ENCODE measurements around the gene CHURC1. TPM values are rescaled to one million over a fixed set of nuclear protein-coding genes. Genes with fewer than 3 reads are reported as not detected.

The CHURC1 gene
- total and polyA plus RNA-seq, 2 of the 13 experiments (the other 11 are each of a cell fraction or from before 2014, with no cell fraction given): 41.1 to 74.4 TPM

GRCh38 chr14:64899958-64900357 lies 14.3 kb upstream of the CHURC1 start:
- ChIA-PET CTCF (ENCODE audit: low intra/inter-chr PET ratio, low total read pairs) (no interaction called here), POLR2A (no interaction called here)
- WGBS (ENCODE audit: low lambda C conversion rate): 0% methylated on average over 1 of the region's 1 CpG
- Histone ChIP-seq H3K27ac (ENCODE audit: extremely low read length, insufficient read depth, low read length) (no peak overlapping the region), H3K9ac (ENCODE audit: insufficient read depth, low read depth, low read length) (no peak overlapping the region), H3K4me1 (ENCODE audit: insufficient read depth, low read length) (no peaks in the 10 kb centered on the region), H3K36me3 (replicated peaks in 1 of 2; ENCODE audit: control insufficient read depth in 1 of 2, insufficient read depth in 2 of 2, low read length in 2 of 2) (no peaks in the 10 kb centered on the region), H3K9me3 (ENCODE audit: low read length) (no peaks in the 10 kb centered on the region), H2AFZ (ENCODE audit: low read length) (no peak overlapping the region), H3K4me2 (ENCODE audit: low read depth, low read length) (no peak overlapping the region), H4K20me1 (ENCODE audit: insufficient read depth, low read length) (no peaks in the 10 kb centered on the region), H3K4me3 (replicated peaks in 1 of 3; ENCODE audit: insufficient read depth in 1 of 3, low read depth in 2 of 3, low read length in 3 of 3) (no peak overlapping the region), H3K79me2 (ENCODE audit: insufficient read depth, low read length) (no peaks in the 10 kb centered on the region), H3K27me3 (ENCODE audit: control insufficient read depth in 1 of 2, insufficient read depth in 2 of 2, low read length in 2 of 2) (0 out of 5 replicates have a peak, but pooled peaks cover 0 to 7% of the 10 kb centered on the region in 2 experiments)
- DNase-seq (ENCODE audit: low spot score): no peak
- no peak for ATAC-seq
- no TSS peak for BruUV-seq (replicated peaks)
- FAIRE-seq: no peak
- in situ Hi-C loops (cut with HindIII; ENCODE audit: extremely low pct_ligation_motif_present, low pct_unique_long_range_greater_than_20kb) (loop anchor here (25.0 kb wide), 1 partner anchor 238 kb away; no protein-coding TSS in a partner anchor), intact Hi-C loops (cut with micrococcal nuclease; ENCODE audit: unreplicated experiment) (no loop called here)
- TF ChIP-seq PCBP2 (optimal IDR thresholded peaks at IDR 0.05; ENCODE audit: low read depth, low read length, poor library complexity, severe bottlenecking) (no peak), SNAPC4 (CRISPR knock-in tag; IDR thresholded peaks at IDR 0.05) (no peak)

DNA sequence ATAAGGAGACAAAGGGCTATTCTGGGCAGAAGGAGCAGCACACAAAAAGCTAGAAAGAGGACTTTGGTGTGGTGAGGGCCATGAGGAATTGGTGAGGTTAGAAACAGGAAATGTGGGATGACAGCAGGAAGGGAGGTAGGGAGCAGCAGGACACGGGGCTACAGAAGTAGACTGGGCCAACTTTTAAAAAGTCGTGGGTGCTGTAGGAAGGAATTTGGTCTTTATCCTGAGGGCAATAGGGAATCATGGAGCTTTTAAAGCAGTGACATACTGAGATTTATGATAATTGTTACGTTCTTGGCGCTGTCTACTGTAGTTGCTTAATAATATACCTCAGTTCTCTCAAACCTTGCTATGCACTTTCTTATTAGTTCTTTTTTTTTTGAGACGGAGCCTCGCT lies 8.2 kb upstream of the CHURC1 start:
- Histone ChIP-seq H3K4me2 (ENCODE audit: low read depth, low read length) (no peak overlapping the region), H3K9ac (ENCODE audit: insufficient read depth, low read depth, low read length) (no peak overlapping the region), H3K79me2 (ENCODE audit: insufficient read depth, low read length) (no peaks in the 10 kb centered on the region), H3K9me3 (ENCODE audit: low read length) (no peaks in the 10 kb centered on the region), H4K20me1 (ENCODE audit: insufficient read depth, low read length) (no peaks in the 10 kb centered on the region), H3K4me3 (replicated peaks in 1 of 3; ENCODE audit: insufficient read depth in 1 of 3, low read depth in 2 of 3, low read length in 3 of 3) (no peak overlapping the region), H2AFZ (ENCODE audit: low read length) (no peak overlapping the region), H3K27ac (ENCODE audit: extremely low read length, insufficient read depth, low read length) (no peak overlapping the region), H3K4me1 (ENCODE audit: insufficient read depth, low read length) (0 out of 2 replicates have a peak, but pooled peaks cover 7% of the 10 kb centered on the region), H3K27me3 (ENCODE audit: control insufficient read depth in 1 of 2, insufficient read depth in 2 of 2, low read length in 2 of 2) (0 out of 5 replicates have a peak, but pooled peaks cover 0 to 3% of the 10 kb centered on the region in 2 experiments), H3K36me3 (replicated peaks in 1 of 2; ENCODE audit: control insufficient read depth in 1 of 2, insufficient read depth in 2 of 2, low read length in 2 of 2) (no peaks in the 10 kb centered on the region)
- CTCF ChIA-PET (ENCODE audit: low intra/inter-chr PET ratio, low total read pairs): no interaction called here
- WGBS (ENCODE audit: low lambda C conversion rate): 55% methylated on average over 6 of the region's 6 CpGs
- TF ChIP-seq RCOR2 (CRISPR knock-in tag; IDR thresholded peaks at IDR 0.05) (no peak), ZNF547 (CRISPR knock-in tag; IDR thresholded peaks at IDR 0.05) (no peak), EED (CRISPR knock-in tag; IDR thresholded peaks at IDR 0.05) (no peak), ZBTB4 (CRISPR knock-in tag; IDR thresholded peaks at IDR 0.05; ENCODE audit: borderline replicate concordance) (no peak)
- TF ChIP-seq, protein P1, sequence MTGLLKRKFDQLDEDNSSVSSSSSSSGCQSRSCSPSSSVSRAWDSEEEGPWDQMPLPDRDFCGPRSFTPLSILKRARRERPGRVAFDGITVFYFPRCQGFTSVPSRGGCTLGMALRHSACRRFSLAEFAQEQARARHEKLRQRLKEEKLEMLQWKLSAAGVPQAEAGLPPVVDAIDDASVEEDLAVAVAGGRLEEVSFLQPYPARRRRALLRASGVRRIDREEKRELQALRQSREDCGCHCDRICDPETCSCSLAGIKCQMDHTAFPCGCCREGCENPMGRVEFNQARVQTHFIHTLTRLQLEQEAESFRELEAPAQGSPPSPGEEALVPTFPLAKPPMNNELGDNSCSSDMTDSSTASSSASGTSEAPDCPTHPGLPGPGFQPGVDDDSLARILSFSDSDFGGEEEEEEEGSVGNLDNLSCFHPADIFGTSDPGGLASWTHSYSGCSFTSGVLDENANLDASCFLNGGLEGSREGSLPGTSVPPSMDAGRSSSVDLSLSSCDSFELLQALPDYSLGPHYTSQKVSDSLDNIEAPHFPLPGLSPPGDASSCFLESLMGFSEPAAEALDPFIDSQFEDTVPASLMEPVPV (CRISPR knock-in tag; IDR thresholded peaks at IDR 0.05): no peak
- FAIRE-seq (no peak), ATAC-seq (no peak), DNase-seq (ENCODE audit: low spot score) (no peak)
- in situ Hi-C loops (cut with HindIII; ENCODE audit: extremely low pct_ligation_motif_present, low pct_unique_long_range_greater_than_20kb): no loop called here
- intact Hi-C loops (cut with micrococcal nuclease; ENCODE audit: unreplicated experiment): loop anchor here (5.0 kb wide), 1 partner anchor 84 kb away; no protein-coding TSS in a partner anchor
- BruUV-seq (replicated peaks): no TSS peak
- POLR2A ChIA-PET: no interaction called here
